H9 (cell line): Measurements from ENCODE around the gene ABCC11. TPM values are rescaled to one million over a fixed set of nuclear protein-coding genes. Genes with fewer than 3 reads are reported as not detected.

Experiments
- DNase-seq: peaks from one replicate; pipeline ENCODE4 v3.0.0-alpha.2; 2017
- H2AFZ ChIP-seq: one replicate; pipeline ENCODE4 v1.6.1; 2013; ENCODE audit warnings: mild to moderate bottlenecking, low read length, control low read depth, moderate library complexity
- H2AK5ac ChIP-seq: 2 replicates; pipeline ENCODE4 v1.6.1; 2013; ENCODE audit warnings: low read length, control low read depth, mixed read lengths; ENCODE audit not compliant: insufficient read length
- H2BK120ac ChIP-seq: one replicate; pipeline ENCODE4 v1.6.1; 2013; ENCODE audit warnings: low read depth, mild to moderate bottlenecking, low read length, control low read depth, inconsistent platforms; ENCODE audit not compliant: poor library complexity, severe bottlenecking
- H2BK12ac ChIP-seq: 2 replicates; pipeline ENCODE4 v1.6.1; 2013; ENCODE audit warnings: low read length, control low read depth, mixed read lengths, low read depth; ENCODE audit not compliant: insufficient read length
- H2BK15ac ChIP-seq: 2 replicates; pipeline ENCODE4 v1.6.1; 2013; ENCODE audit warnings: low read depth, low read length, control low read depth
- H2BK20ac ChIP-seq: one replicate; pipeline ENCODE4 v1.6.1; 2013; ENCODE audit warnings: low read depth, mild to moderate bottlenecking, low read length, control low read depth, inconsistent platforms; ENCODE audit not compliant: poor library complexity, severe bottlenecking
- H2BK5ac ChIP-seq: 2 replicates; pipeline ENCODE4 v1.6.1; 2013; ENCODE audit warnings: low read length, control low read depth, mixed read lengths; ENCODE audit not compliant: insufficient read length
- H3K14ac ChIP-seq: 2 replicates; pipeline ENCODE4 v1.6.1; 2013; ENCODE audit warnings: low read length, control low read depth; ENCODE audit not compliant: insufficient read depth
- H3K18ac ChIP-seq: 2 replicates; pipeline ENCODE4 v1.6.1; 2013; ENCODE audit warnings: low read depth, mild to moderate bottlenecking, mixed read lengths, low read length, control low read depth; ENCODE audit not compliant: insufficient read length
- H3K23ac ChIP-seq: 2 replicates; pipeline ENCODE4 v1.6.1; 2013; ENCODE audit warnings: low read length, control low read depth, mixed read lengths, low read depth; ENCODE audit not compliant: insufficient read length
- H3K23me2 ChIP-seq: 2 replicates; pipeline ENCODE4 v1.6.1; 2013; ENCODE audit warnings: low read depth, mild to moderate bottlenecking, mixed read lengths, low read length, control low read depth; ENCODE audit not compliant: insufficient read length, poor library complexity, severe bottlenecking
- H3K27ac ChIP-seq: 2 replicates; pipeline ENCODE4 v1.5.1; 2013; ENCODE audit warnings: low read length, control low read depth, mixed read lengths, low read depth; ENCODE audit not compliant: insufficient read length
- H3K27me3 ChIP-seq: 2 replicates; pipeline ENCODE4 v1.6.1; 2013; ENCODE audit warnings: low read length, control low read depth, inconsistent platforms; ENCODE audit not compliant: insufficient read depth
- H3K4ac ChIP-seq: 2 replicates; pipeline ENCODE4 v1.6.1; 2013; ENCODE audit warnings: low read depth, mild to moderate bottlenecking, control low read depth, inconsistent platforms, low read length, moderate library complexity
- H3K4me1 ChIP-seq: 2 replicates; pipeline ENCODE4 v1.6.1; 2013; ENCODE audit warnings: low read length, control low read depth, inconsistent platforms; ENCODE audit not compliant: insufficient read depth
- H3K4me2 ChIP-seq: 2 replicates; pipeline ENCODE4 v1.6.1; 2013; ENCODE audit warnings: low read length, control low read depth, mixed read lengths; ENCODE audit not compliant: insufficient read length, insufficient read depth
- H3K56ac ChIP-seq: 2 replicates; pipeline ENCODE4 v1.6.1; 2013; ENCODE audit warnings: low read depth, mild to moderate bottlenecking, mixed read lengths, low read length, control low read depth; ENCODE audit not compliant: insufficient read length
- H3K79me1 ChIP-seq: 2 replicates; pipeline ENCODE4 v1.6.1; 2013; ENCODE audit warnings: low read depth, mild to moderate bottlenecking, moderate library complexity, low read length, control low read depth, inconsistent platforms; ENCODE audit not compliant: insufficient read depth, poor library complexity, severe bottlenecking
- H3K79me2 ChIP-seq: 2 replicates; pipeline ENCODE4 v1.6.1; 2013; ENCODE audit warnings: low read length, control low read depth, inconsistent platforms; ENCODE audit not compliant: insufficient read depth
- H3K9ac ChIP-seq: 2 replicates; pipeline ENCODE4 v1.6.1; 2013; ENCODE audit warnings: low read length, control low read depth, mixed read lengths; ENCODE audit not compliant: insufficient read length; ENCODE audit errors: extremely low read depth
- H3K9me3 ChIP-seq: one replicate; pipeline ENCODE4 v1.6.1; 2013; ENCODE audit warnings: low read depth, low read length, inconsistent platforms; ENCODE audit not compliant: control insufficient read depth
- H3T11ph ChIP-seq: one replicate; pipeline ENCODE4 v1.6.1; 2013; ENCODE audit warnings: mild to moderate bottlenecking, low read length, control low read depth, inconsistent platforms
- H4K20me1 ChIP-seq: one replicate; pipeline ENCODE4 v1.6.1; 2013; ENCODE audit not compliant: control insufficient read depth, insufficient read length, insufficient read depth
- H4K5ac ChIP-seq: 2 replicates; pipeline ENCODE4 v1.6.1; 2013; ENCODE audit warnings: low read depth, mild to moderate bottlenecking, mixed read lengths, low read length, control low read depth; ENCODE audit not compliant: insufficient read length
- H4K8ac ChIP-seq: replicated peaks from 2 replicates; pipeline ENCODE4 v1.6.1; 2013; ENCODE audit warnings: low read length, control low read depth, mixed read lengths, low read depth; ENCODE audit not compliant: insufficient read length
- H4K91ac ChIP-seq: 2 replicates; pipeline ENCODE4 v1.6.1; 2013; ENCODE audit warnings: low read depth, mild to moderate bottlenecking, moderate library complexity, mixed read lengths, low read length, control low read depth; ENCODE audit not compliant: insufficient read length
- H3K27ac Mint-ChIP-seq, 3 experiments: 2 replicates in 2 of 3; 3 replicates in 1 of 3; pipeline ENCODE4 v1.8.0; 2020 to 2021; ENCODE audit warnings: mixed read lengths in 3 of 3, mild to moderate bottlenecking in 1 of 3, moderate library complexity in 1 of 3
- H3K27me3 Mint-ChIP-seq: 2 replicates; pipeline ENCODE4 v1.8.0; 2021; ENCODE audit warnings: low read depth, mild to moderate bottlenecking, moderate library complexity, mixed read lengths
- H3K36me3 Mint-ChIP-seq, 3 experiments: 2 replicates in 2 of 3; 3 replicates in 1 of 3; pipeline ENCODE4 v1.8.0; 2020 to 2021; ENCODE audit warnings: low read depth in 3 of 3, mixed read lengths in 3 of 3; ENCODE audit not compliant: insufficient read depth in 1 of 3
- H3K4me1 Mint-ChIP-seq, 2 experiments: 2 replicates each; pipeline ENCODE4 v1.8.0; 2020; ENCODE audit warnings: mixed read lengths in 2 of 2
- H3K4me3 Mint-ChIP-seq, 2 experiments: 2 replicates in 1 of 2; 3 replicates in 1 of 2; pipeline ENCODE4 v1.8.0; 2020 to 2021; ENCODE audit warnings: mild to moderate bottlenecking in 2 of 2, mixed read lengths in 2 of 2, moderate library complexity in 1 of 2
- H3K9me3 Mint-ChIP-seq, 2 experiments: 2 replicates in 1 of 2; 3 replicates in 1 of 2; pipeline ENCODE4 v1.8.0; 2020; ENCODE audit warnings: mild to moderate bottlenecking in 2 of 2, mixed read lengths in 2 of 2, moderate library complexity in 1 of 2
- WGBS: extraction: QIAGEN DNeasy Blood & Tissue Kit; methylation state at CpG from one replicate; pipeline ENCODE4 v1.1.7; 2013; ENCODE audit warnings: missing lambda C conversion rate, low lambda C conversion rate, mixed read lengths; ENCODE audit not compliant: insufficient read length; ENCODE audit errors: extremely low coverage; 5-methylcytosine and 5-hydroxymethylcytosine counted together
- total RNA-seq: library from RNA; stranded (reverse); gene quantifications from 2 replicates; pipeline ENCODE4 v1.2.1, GENCODE V29; 2021
- TF ChIP-seq, protein P1 (sequence below): fragments of 200-600 bp; sonication (generic); conservative IDR thresholded peaks from 3 replicates; pipeline ENCODE4 v1.8.0; 2021; ENCODE audit warnings: antibody characterized with exemption, mild to moderate bottlenecking

The ABCC11 gene
- total RNA-seq, 1 experiment from 2014 or later, result 0.33 TPM

DNA sequence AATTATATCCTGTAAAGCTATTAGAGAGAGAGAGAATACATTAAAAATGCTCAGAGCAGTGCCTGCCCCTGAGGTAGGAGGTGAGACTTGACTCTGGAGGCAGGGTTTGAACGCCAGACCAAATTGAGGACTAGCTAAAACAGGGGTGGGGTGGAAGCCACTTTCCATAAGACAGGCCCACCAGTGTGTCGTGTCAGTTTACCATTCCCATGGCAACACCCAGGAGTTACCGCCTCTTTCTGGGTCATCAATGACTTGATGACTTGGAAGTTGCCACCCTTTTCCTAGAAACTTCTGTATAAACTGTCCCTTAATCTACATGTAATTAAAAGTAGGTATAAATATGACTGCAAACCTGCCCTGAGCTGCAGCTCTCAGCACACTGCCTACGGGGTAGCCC, 59.6 kb downstream of the ABCC11 start:
- no peaks in the 10 kb centered on the region for H3K79me1 ChIP-seq
- H2AFZ ChIP-seq, result no peak overlapping the region
- no peak overlapping the region for H4K91ac ChIP-seq
- H3K4me1 ChIP-seq, result no peaks in the 10 kb centered on the region
- no peaks in the 10 kb centered on the region for H3K9me3 Mint-ChIP-seq
- no peak overlapping the region for H2BK15ac ChIP-seq
- H3T11ph ChIP-seq, result no peak overlapping the region
- H2BK12ac ChIP-seq, result no peak overlapping the region
- TF ChIP-seq, protein P1, sequence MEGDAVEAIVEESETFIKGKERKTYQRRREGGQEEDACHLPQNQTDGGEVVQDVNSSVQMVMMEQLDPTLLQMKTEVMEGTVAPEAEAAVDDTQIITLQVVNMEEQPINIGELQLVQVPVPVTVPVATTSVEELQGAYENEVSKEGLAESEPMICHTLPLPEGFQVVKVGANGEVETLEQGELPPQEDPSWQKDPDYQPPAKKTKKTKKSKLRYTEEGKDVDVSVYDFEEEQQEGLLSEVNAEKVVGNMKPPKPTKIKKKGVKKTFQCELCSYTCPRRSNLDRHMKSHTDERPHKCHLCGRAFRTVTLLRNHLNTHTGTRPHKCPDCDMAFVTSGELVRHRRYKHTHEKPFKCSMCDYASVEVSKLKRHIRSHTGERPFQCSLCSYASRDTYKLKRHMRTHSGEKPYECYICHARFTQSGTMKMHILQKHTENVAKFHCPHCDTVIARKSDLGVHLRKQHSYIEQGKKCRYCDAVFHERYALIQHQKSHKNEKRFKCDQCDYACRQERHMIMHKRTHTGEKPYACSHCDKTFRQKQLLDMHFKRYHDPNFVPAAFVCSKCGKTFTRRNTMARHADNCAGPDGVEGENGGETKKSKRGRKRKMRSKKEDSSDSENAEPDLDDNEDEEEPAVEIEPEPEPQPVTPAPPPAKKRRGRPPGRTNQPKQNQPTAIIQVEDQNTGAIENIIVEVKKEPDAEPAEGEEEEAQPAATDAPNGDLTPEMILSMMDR, result no peak
- no peaks in the 10 kb centered on the region for H3K23me2 ChIP-seq
- no peak overlapping the region for H3K4ac ChIP-seq
- H3K27ac Mint-ChIP-seq, result peak overlapping the region in 1 of 3 experiments; percentile 68; a peak in 1 of 7 replicates
- H2AK5ac ChIP-seq, result no peak overlapping the region
- H3K56ac ChIP-seq, result no peak overlapping the region
- WGBS, result no CpG with 5 or more reads among the region's 4 CpGs
- H2BK20ac ChIP-seq, result no peak overlapping the region
- H3K4me2 ChIP-seq, result no peak overlapping the region
- no peak overlapping the region for H3K14ac ChIP-seq
- no peak overlapping the region for H2BK120ac ChIP-seq
- H4K5ac ChIP-seq, result no peak overlapping the region
- H3K36me3 Mint-ChIP-seq, result no peaks in the 10 kb centered on the region; a peak in 1 of 7 replicates
- no peaks in the 10 kb centered on the region for H3K79me2 ChIP-seq
- H3K18ac ChIP-seq, result no peak overlapping the region
- H3K9ac ChIP-seq, result no peak overlapping the region
- no peaks in the 10 kb centered on the region for H4K20me1 ChIP-seq
- no peaks in the 10 kb centered on the region for H3K9me3 ChIP-seq
- DNase-seq, result no peak
- H3K23ac ChIP-seq, result no peak overlapping the region
- H4K8ac ChIP-seq, result no peak overlapping the region
- peaks cover 2 to 7% of the 10 kb centered on the region in 2 experiments; a peak in 3 of 4 replicates for H3K4me1 Mint-ChIP-seq
- H3K27ac ChIP-seq, result no peak overlapping the region
- no peak overlapping the region for H2BK5ac ChIP-seq
- no peaks in the 10 kb centered on the region for H3K27me3 ChIP-seq
- no peak overlapping the region for H3K4me3 Mint-ChIP-seq
- H3K27me3 Mint-ChIP-seq, result no peaks in the 10 kb centered on the region
